IMR-90 (cell line): Measurements from ENCODE around the gene TTLL9. TPM values are rescaled to one million over a fixed set of nuclear protein-coding genes. Genes with fewer than 3 reads are reported as not detected.

Source experiments
- ATAC-seq: fragments of 200-7000 bp; cut with Tn5 transposase; 2 replicates; pipeline ENCODE4 v1.9.1; 2020; ENCODE audit warnings: low read depth, mild to moderate bottlenecking, moderate library complexity
- BruUV-seq: library from RNA; stranded (reverse); fragments of 400-500 nt; replicated peaks from 2 replicates; lab custom pipeline; 2021; lab: Mats Ljungman, UMichigan
- CTCF ChIA-PET: fragments of 300-600 bp; formaldehyde crosslinking; extraction: SDS; loops from one replicate; lab custom pipeline; 2021; ENCODE audit warnings: antibody characterized with exemption; lab: Yijun Ruan, JAX
- POLR2A ChIA-PET: fragments of 300-600 bp; sonication (Branson Sonifier 250); formaldehyde crosslinking; loops from one replicate; lab custom pipeline; 2022; ENCODE audit warnings: antibody characterized with exemption; ENCODE audit not compliant: unreplicated experiment; lab: Charles Lee
- DNase-seq: peaks from one replicate; pipeline ENCODE4 v3.0.0; 2013
- H2AFZ ChIP-seq: replicated peaks from 2 replicates; pipeline ENCODE3; 2013; ENCODE audit warnings: low read length, mild to moderate bottlenecking; ENCODE audit not compliant: poor library complexity
- H2AK5ac ChIP-seq: 2 replicates; pipeline ENCODE4 v1.6.1; 2013; ENCODE audit warnings: low read depth, low read length, inconsistent platforms
- H2AK9ac ChIP-seq: replicated peaks from 2 replicates; pipeline ENCODE3; 2013; ENCODE audit warnings: mild to moderate bottlenecking, low read depth, low read length, moderate library complexity; ENCODE audit not compliant: poor library complexity
- H2BK120ac ChIP-seq: 2 replicates; pipeline ENCODE4 v1.6.1; 2013; ENCODE audit warnings: low read depth, low read length, inconsistent platforms
- H2BK15ac ChIP-seq: 3 replicates; pipeline ENCODE4 v1.6.1; 2013; ENCODE audit warnings: low read depth, low read length, inconsistent platforms
- H2BK20ac ChIP-seq: 2 replicates; pipeline ENCODE4 v1.6.1; 2013; ENCODE audit warnings: low read depth, mild to moderate bottlenecking, inconsistent platforms, low read length, moderate library complexity
- H2BK5ac ChIP-seq: 2 replicates; pipeline ENCODE4 v1.6.1; 2013; ENCODE audit warnings: mild to moderate bottlenecking, low read depth, low read length, inconsistent platforms; ENCODE audit not compliant: poor library complexity, severe bottlenecking
- H3K14ac ChIP-seq: replicated peaks from 2 replicates; pipeline ENCODE4 v1.6.1; 2013; ENCODE audit warnings: low read depth, low read length, inconsistent platforms
- H3K18ac ChIP-seq: 2 replicates; pipeline ENCODE4 v1.6.1; 2013; ENCODE audit warnings: low read depth, low read length, control low read depth
- H3K23ac ChIP-seq: 2 replicates; pipeline ENCODE4 v1.6.1; 2013; ENCODE audit warnings: low read depth, low read length, inconsistent platforms
- H3K27ac ChIP-seq: 2 replicates; pipeline ENCODE4 v1.5.1; 2013; ENCODE audit warnings: mild to moderate bottlenecking, control low read depth, low read length; ENCODE audit not compliant: insufficient read depth
- H3K27me3 ChIP-seq: 2 replicates; pipeline ENCODE4 v1.6.1; 2013; ENCODE audit warnings: low read length; ENCODE audit not compliant: control insufficient read depth, insufficient read depth
- H3K36me3 ChIP-seq: 2 replicates; pipeline ENCODE4 v1.6.1; 2013; ENCODE audit warnings: low read length, mixed read lengths; ENCODE audit not compliant: control insufficient read depth, insufficient read depth
- H3K4ac ChIP-seq: 2 replicates; pipeline ENCODE4 v1.6.1; 2013; ENCODE audit warnings: low read depth, low read length, inconsistent platforms
- H3K4me1 ChIP-seq: 2 replicates; pipeline ENCODE4 v1.6.1; 2013; ENCODE audit warnings: low read length, mixed read lengths; ENCODE audit not compliant: control insufficient read depth, insufficient read depth
- H3K4me2 ChIP-seq: 2 replicates; pipeline ENCODE4 v1.6.1; 2013; ENCODE audit warnings: low read depth, mild to moderate bottlenecking, control low read depth, low read length, moderate library complexity
- H3K4me3 ChIP-seq: 2 replicates; pipeline ENCODE4 v1.5.1; 2013; ENCODE audit warnings: low read depth, mild to moderate bottlenecking, control low read depth, low read length, moderate library complexity; ENCODE audit not compliant: insufficient read depth
- H3K56ac ChIP-seq: 2 replicates; pipeline ENCODE4 v1.6.1; 2013; ENCODE audit warnings: low read length, inconsistent platforms; ENCODE audit not compliant: insufficient read depth; ENCODE audit errors: extremely low read depth
- H3K79me1 ChIP-seq, 2 experiments: 2 replicates each; pipeline ENCODE4 v1.6.1; 2013; ENCODE audit warnings: low read length in 2 of 2, inconsistent platforms in 1 of 2, low read depth in 1 of 2
- H3K9ac ChIP-seq: 2 replicates; pipeline ENCODE4 v1.6.1; 2013; ENCODE audit warnings: low read depth, low read length, control low read depth
- H3K9me1 ChIP-seq: 2 replicates; pipeline ENCODE4 v1.6.1; 2013; ENCODE audit warnings: low read length, inconsistent platforms; ENCODE audit not compliant: insufficient read depth
- H3K9me3 ChIP-seq: 2 replicates; pipeline ENCODE4 v1.6.1; 2013; ENCODE audit warnings: low read length; ENCODE audit not compliant: control insufficient read depth, insufficient read depth
- H4K20me1 ChIP-seq: 2 replicates; pipeline ENCODE4 v1.6.1; 2013; ENCODE audit warnings: low read length, inconsistent platforms; ENCODE audit not compliant: insufficient read depth
- H4K5ac ChIP-seq: 2 replicates; pipeline ENCODE4 v1.6.1; 2013; ENCODE audit warnings: mild to moderate bottlenecking, low read depth, low read length, control low read depth
- H4K8ac ChIP-seq, 2 experiments: 2 replicates each; pipeline ENCODE4 v1.6.1; 2013; ENCODE audit warnings: low read depth in 2 of 2, low read length in 2 of 2, control low read depth in 1 of 2, inconsistent platforms in 1 of 2
- H4K91ac ChIP-seq: 2 replicates; pipeline ENCODE4 v1.6.1; 2013; ENCODE audit warnings: low read depth, low read length, inconsistent platforms; ENCODE audit not compliant: insufficient read depth
- BHLHE40 ChIP-seq: fragments of 150-350 bp; IDR thresholded peaks from 2 replicates; pipeline ENCODE4 v1.6.1; 2016; ENCODE audit warnings: mild to moderate bottlenecking, low read depth, low read length
- CEBPB ChIP-seq: IDR thresholded peaks from 2 replicates; pipeline ENCODE4 v1.6.1; 2012; ENCODE audit warnings: low read depth, low read length, improper control_type of control experiment
- CHD1 ChIP-seq: IDR thresholded peaks from 2 replicates; pipeline ENCODE4 v1.6.1; 2012; ENCODE audit warnings: low read depth, low read length, improper control_type of control experiment
- CTCF ChIP-seq: conservative IDR thresholded peaks from 2 replicates; pipeline ENCODE4 v1.5.1; 2012; ENCODE audit warnings: mild to moderate bottlenecking, low read depth, low read length, improper control_type of control experiment
- ELK1 ChIP-seq: fragments of 150-350 bp; IDR thresholded peaks from 2 replicates; pipeline ENCODE4 v1.6.1; 2016; ENCODE audit warnings: low read depth, mild to moderate bottlenecking, low read length, moderate library complexity, borderline replicate concordance
- FOS ChIP-seq: fragments of 150-350 bp; IDR thresholded peaks from 2 replicates; pipeline ENCODE4 v1.6.1; 2016; ENCODE audit warnings: low read depth, low read length
- MAFK ChIP-seq: IDR thresholded peaks from 2 replicates; pipeline ENCODE4 v1.6.1; 2012; ENCODE audit warnings: low read depth, low read length, improper control_type of control experiment
- MAZ ChIP-seq: IDR thresholded peaks from 2 replicates; pipeline ENCODE4 v1.6.1; 2012; ENCODE audit warnings: low read depth, mild to moderate bottlenecking, low read length, improper control_type of control experiment, moderate library complexity, borderline replicate concordance
- MXI1 ChIP-seq: IDR thresholded peaks from 2 replicates; pipeline ENCODE4 v1.6.1; 2012; ENCODE audit warnings: low read depth, mild to moderate bottlenecking, low read length, moderate library complexity, borderline replicate concordance
- POLR2A ChIP-seq: IDR thresholded peaks from 2 replicates; pipeline ENCODE4 v1.6.1; 2012; ENCODE audit warnings: mild to moderate bottlenecking, low read depth, low read length
- RCOR1 ChIP-seq: IDR thresholded peaks from 2 replicates; pipeline ENCODE4 v1.6.1; 2012; ENCODE audit warnings: mild to moderate bottlenecking, low read length, improper control_type of control experiment; ENCODE audit not compliant: insufficient replicate concordance
- RFX5 ChIP-seq: IDR thresholded peaks from 2 replicates; pipeline ENCODE4 v1.8.0; 2012; ENCODE audit warnings: low read depth, mild to moderate bottlenecking, low read length, moderate library complexity
- USF2 ChIP-seq: fragments of 150-350 bp; IDR thresholded peaks from 2 replicates; pipeline ENCODE4 v1.6.1; 2017; ENCODE audit warnings: mild to moderate bottlenecking, antibody characterized with exemption, low read length, low read depth
- WGBS, 2 experiments: methylation state at CpG; one replicate each; pipeline versions ENCODE4 v1.1.5 to v1.1.7; 2013; ENCODE audit warnings: missing lambda C conversion rate in 2 of 2; ENCODE audit not compliant: insufficient read length in 1 of 2; ENCODE audit errors: extremely low coverage in 2 of 2; 5-methylcytosine and 5-hydroxymethylcytosine counted together
- dilution Hi-C: fragments of 300-500 bp; cut with HindIII; formaldehyde crosslinking; loops from one replicate; pipeline ENCODE4 v1.14.3; 2018; ENCODE audit warnings: low sequenced_read_pairs; ENCODE audit not compliant: unreplicated experiment
- in situ Hi-C: fragments of 300-500 bp; cut with MboI; formaldehyde crosslinking; loops from 3 replicates; pipeline ENCODE4 v1.14.3; 2019; ENCODE audit warnings: low sequenced_read_pairs, inconsistent platforms, mixed read lengths
- intact Hi-C: fragments of 100-400 bp; cut with micrococcal nuclease; formaldehyde crosslinking; loops from 2 replicates; pipeline ENCODE4 v1.10.0; 2022
- polyA plus RNA-seq, 3 experiments: library from polyadenylated mRNA; depleted of rRNA; stranded (reverse); fragments of >200 nt; gene quantifications; 2 replicates each; pipeline ENCODE4 v1.2.3, GENCODE V29; 2012; ENCODE audit warnings: low replicate concordance in 1 of 3
- total RNA-seq: library from RNA; depleted of rRNA; stranded (reverse); fragments of >200 nt; gene quantifications from 2 replicates; pipeline ENCODE4 v1.2.3, GENCODE V29; 2012

The TTLL9 gene
- total and polyA plus RNA-seq, 2 of the 4 experiments (the other 2 are of a cell fraction): not detected

GRCh38 chr20:31859266-31859997, 11.0 kb upstream of the TTLL9 start:
- Histone ChIP-seq H3K36me3 (no peaks in the 10 kb centered on the region), H4K91ac (no peak overlapping the region), H4K8ac (no peak overlapping the region), H3K4me1 (peaks cover 2% of the 10 kb centered on the region; the same call in 1 of the 2 replicates), H2BK15ac (no peak overlapping the region), H2AK9ac (no peak overlapping the region), H3K14ac (no peak overlapping the region), H3K4me2 (no peak overlapping the region), H3K18ac (no peak overlapping the region), H3K27me3 (peaks cover 88% of the 10 kb centered on the region), H3K9ac (no peak overlapping the region), H2BK20ac (no peak overlapping the region), H2BK120ac (no peak overlapping the region), H3K56ac (no peak overlapping the region), H4K5ac (no peak overlapping the region), H4K20me1 (no peaks in the 10 kb centered on the region), H3K9me1 (no peaks in the 10 kb centered on the region), H3K4ac (no peak overlapping the region), H3K27ac (no peak overlapping the region), H3K4me3 (no peak overlapping the region), H3K23ac (no peak overlapping the region), H2AFZ (no peak overlapping the region), H2AK5ac (no peak overlapping the region), H3K9me3 (no peaks in the 10 kb centered on the region), H3K79me1 (no peaks in the 10 kb centered on the region), H2BK5ac (no peak overlapping the region)
- ChIA-PET CTCF (interaction anchor here (0.9 kb wide), 1 partner anchor 172 kb away, joined by 3 read pairs; no protein-coding TSS in a partner anchor), POLR2A (no interaction called here)
- TF ChIP-seq MAFK: no peak
- TF ChIP-seq MXI1: no peak
- TF ChIP-seq ELK1: no peak
- no peak for TF ChIP-seq POLR2A
- no peak for TF ChIP-seq BHLHE40
- TF ChIP-seq CTCF: no peak
- TF ChIP-seq USF2: no peak
- TF ChIP-seq RCOR1: no peak
- no peak for TF ChIP-seq RFX5
- TF ChIP-seq MAZ: no peak
- TF ChIP-seq CHD1: no peak
- no peak for TF ChIP-seq FOS
- TF ChIP-seq CEBPB: no peak
- dilution Hi-C loops: no loop called here
- intact Hi-C loops: no loop called here
- no peak for ATAC-seq
- WGBS, 2 experiments: 100% methylated on average over 2 of the region's 5 CpGs; no CpG with 5 or more reads in 1 of the 2 experiments
- in situ Hi-C loops: loop anchor here (10.0 kb wide), 1 partner anchor 95 kb away; the partner anchor contains the start of gene PDRG1
- no peak for DNase-seq
- BruUV-seq: no TSS peak
